OCI-LY7 (cell line): ENCODE results near the gene LAMA3. TPM values are rescaled to one million over a fixed set of nuclear protein-coding genes. Genes with fewer than 3 reads are reported as not detected.

Experiments used
- BruUV-seq: library from RNA; stranded (reverse); fragments of 400-500 nt; replicated peaks from 2 replicates; lab custom pipeline; 2021; lab: Mats Ljungman, UMichigan
- CTCF ChIA-PET: fragments of 300-600 bp; sonication (Branson Sonifier 250); formaldehyde crosslinking; loops from one replicate; lab custom pipeline; 2022; ENCODE audit warnings: antibody characterized with exemption; ENCODE audit not compliant: unreplicated experiment; lab: Charles Lee
- POLR2A ChIA-PET: fragments of 300-600 bp; sonication (Branson Sonifier 250); formaldehyde crosslinking; loops from one replicate; lab custom pipeline; 2022; ENCODE audit warnings: antibody characterized with exemption; lab: Charles Lee
- DNase-seq: peaks from one replicate; pipeline ENCODE4 v3.0.0-alpha.2; 2015; ENCODE audit warnings: low spot score
- H2AFZ ChIP-seq: fragments of 200-600 bp; sonication (generic), shearing (Covaris generic); 2 replicates; pipeline ENCODE4 v1.6.1; 2014; ENCODE audit warnings: mild to moderate bottlenecking, antibody characterized with exemption, low read length, moderate library complexity
- H3K27ac ChIP-seq: fragments of 200-600 bp; sonication (generic); 2 replicates; pipeline ENCODE4 v1.5.1; 2014; ENCODE audit warnings: mixed run types, low read depth, mild to moderate bottlenecking, moderate library complexity, low read length, inconsistent platforms; ENCODE audit not compliant: poor library complexity, severe bottlenecking
- H3K36me3 ChIP-seq: fragments of 200-600 bp; sonication (generic); 2 replicates; pipeline ENCODE4 v1.6.1; 2014; ENCODE audit warnings: mild to moderate bottlenecking, antibody characterized with exemption, low read length, moderate library complexity, mixed read lengths; ENCODE audit not compliant: insufficient read depth
- H3K4me1 ChIP-seq: fragments of 200-600 bp; sonication (generic); 2 replicates; pipeline ENCODE4 v1.5.1; 2014; ENCODE audit warnings: mild to moderate bottlenecking, low read length; ENCODE audit not compliant: insufficient read depth, poor library complexity, severe bottlenecking
- H3K4me2 ChIP-seq: fragments of 200-600 bp; sonication (generic); 2 replicates; pipeline ENCODE4 v1.6.1; 2014; ENCODE audit warnings: mild to moderate bottlenecking, low read length
- H3K4me3 ChIP-seq: fragments of 200-600 bp; sonication (generic); 2 replicates; pipeline ENCODE4 v1.5.1; 2014; ENCODE audit warnings: mild to moderate bottlenecking, low read depth, low read length; ENCODE audit not compliant: poor library complexity, severe bottlenecking
- H3K79me2 ChIP-seq: fragments of 200-600 bp; sonication (generic); 2 replicates; pipeline ENCODE4 v1.6.1; 2016; ENCODE audit warnings: low read depth, mild to moderate bottlenecking, low read length, moderate library complexity, mixed read lengths; ENCODE audit not compliant: insufficient read depth
- H3K9me2 ChIP-seq: fragments of 200-600 bp; sonication (generic); 2 replicates; pipeline ENCODE4 v1.6.1; 2016; ENCODE audit warnings: mild to moderate bottlenecking, low read length, mixed read lengths; ENCODE audit not compliant: insufficient read depth
- H3K9me3 ChIP-seq: fragments of 200-600 bp; sonication (generic); 2 replicates; pipeline ENCODE4 v1.6.1; 2014; ENCODE audit warnings: mild to moderate bottlenecking, mixed run types, low read length, mixed read lengths
- H4K20me1 ChIP-seq: fragments of 200-600 bp; sonication (generic); 2 replicates; pipeline ENCODE4 v1.6.1; 2014; ENCODE audit warnings: mild to moderate bottlenecking, antibody characterized with exemption, low read length, moderate library complexity, mixed read lengths; ENCODE audit not compliant: insufficient read depth
- CTCF ChIP-seq: fragments of 200-600 bp; sonication (generic); conservative IDR thresholded peaks from 2 replicates; pipeline ENCODE4 v1.5.1; 2014; ENCODE audit warnings: mild to moderate bottlenecking, antibody characterized with exemption, low read length, moderate library complexity, mixed read lengths
- EZH2phosphoT487 ChIP-seq: fragments of 200-600 bp; sonication (generic); IDR thresholded peaks from 2 replicates; pipeline ENCODE4 v1.6.1; 2018; ENCODE audit warnings: low read depth, borderline replicate concordance, mild to moderate bottlenecking, mixed run types, antibody characterized with exemption, low read length, moderate library complexity, mixed read lengths
- intact Hi-C: fragments of 100-400 bp; cut with micrococcal nuclease; formaldehyde crosslinking; loops from one replicate; pipeline ENCODE4 v1.10.0; 2022; ENCODE audit not compliant: unreplicated experiment
- total RNA-seq, 2 experiments: library from RNA; depleted of rRNA in 1 of 2; stranded (reverse); fragments of >200 nt in 1 of 2; shearing (Covaris generic) in 1 of 2; gene quantifications; 2 replicates each; pipeline ENCODE4 v1.2.3, GENCODE V29; 2014 to 2022

Gene LAMA3
- total RNA-seq, 2 experiments from 2014 or later: 0.16 to 1.6 TPM

DNA sequence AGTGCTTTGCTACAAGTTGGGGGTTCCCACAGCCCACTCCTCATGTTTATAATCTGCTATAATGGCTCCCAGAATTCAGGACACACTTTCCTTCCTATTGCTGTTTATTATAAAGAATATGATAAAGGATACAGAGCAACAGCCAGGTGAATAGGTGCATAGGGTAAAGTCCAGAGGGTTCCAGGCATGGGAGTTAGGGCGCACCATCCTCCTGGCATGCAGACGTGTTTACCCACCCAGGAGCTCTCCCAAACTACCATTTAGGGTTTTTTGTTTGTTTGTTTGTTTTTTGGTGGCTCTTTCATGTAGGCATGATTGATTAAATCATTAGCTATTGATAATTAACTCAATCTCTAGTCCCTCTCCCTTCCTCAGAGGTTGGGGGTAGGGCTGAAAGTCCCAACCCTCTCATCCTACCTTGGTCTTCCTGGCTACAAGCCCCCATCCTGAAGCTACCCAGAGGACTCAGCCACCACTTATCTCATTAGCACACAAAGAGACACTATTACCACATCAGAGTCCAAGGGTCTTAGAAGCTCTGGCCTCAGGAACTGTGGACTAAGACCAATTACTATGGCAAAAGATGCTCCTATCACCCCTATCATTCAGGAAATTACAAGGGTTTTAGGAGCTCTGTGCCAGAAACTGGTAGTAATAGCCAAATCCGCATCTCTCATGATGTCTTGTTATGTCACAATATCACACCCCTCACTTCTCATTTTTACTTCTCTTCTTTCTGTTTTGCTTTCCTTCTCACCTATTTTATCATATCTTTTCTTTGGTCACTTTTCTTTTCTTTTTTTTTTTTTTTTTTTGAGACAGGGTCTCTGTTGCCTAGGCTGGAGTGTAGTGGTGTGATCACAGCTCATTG lies 170.4 kb downstream of the LAMA3 start:
- Histone ChIP-seq H3K27ac (no peak overlapping the region), H3K4me2 (no peak overlapping the region), H4K20me1 (no peaks in the 10 kb centered on the region), H3K36me3 (no peaks in the 10 kb centered on the region; the same call in 1 of the 2 replicates), H3K9me2 (no peaks in the 10 kb centered on the region), H3K4me3 (no peak overlapping the region), H2AFZ (no peak overlapping the region), H3K9me3 (peaks cover 5% of the 10 kb centered on the region; the same call in 1 of the 2 replicates), H3K79me2 (no peaks in the 10 kb centered on the region), H3K4me1 (peaks cover 35% of the 10 kb centered on the region)
- no peak for DNase-seq
- ChIA-PET POLR2A (interaction anchor here (0.6 to 1.0 kb wide), 4 partner anchors 9 to 156 kb away, joined by 3 to 6 read pairs (median 4); no protein-coding TSS in a partner anchor), CTCF (interaction anchor here (0.6 kb wide), 1 partner anchor 1058 kb away, joined by 3 read pairs; no protein-coding TSS in a partner anchor)
- BruUV-seq: no TSS peak
- no peak for TF ChIP-seq CTCF
- no peak for TF ChIP-seq EZH2phosphoT487
- intact Hi-C loops: no loop called here

- TF ChIP-seq CTCF (no peak), EZH2phosphoT487 (no peak)
- no peak for DNase-seq
- H3K36me3 ChIP-seq: no peaks in the 10 kb centered on the region; the same call in 1 of the 2 replicates
- BruUV-seq: no TSS peak
- H3K79me2 ChIP-seq: no peaks in the 10 kb centered on the region
- no peak overlapping the region for H3K27ac ChIP-seq
- peaks cover 51% of the 10 kb centered on the region for H3K4me1 ChIP-seq
- POLR2A ChIA-PET: interaction anchor here (0.7 to 3.1 kb wide), 6 partner anchors 10 to 73 kb away, joined by 3 to 10 read pairs (median 4); no protein-coding TSS in a partner anchor
- intact Hi-C loops: no loop called here
- H3K9me3 ChIP-seq: peaks cover 5% of the 10 kb centered on the region; the same call in 1 of the 2 replicates
- H4K20me1 ChIP-seq: no peaks in the 10 kb centered on the region
- H3K4me3 ChIP-seq: no peak overlapping the region
- H3K9me2 ChIP-seq: no peaks in the 10 kb centered on the region
- CTCF ChIA-PET: interaction anchor here (1.3 kb wide), 1 partner anchor 10 kb away, joined by 7 read pairs; no protein-coding TSS in a partner anchor
- H3K4me2 ChIP-seq: peak overlapping the region; percentile 34
- H2AFZ ChIP-seq: peak overlapping the region; percentile 78; the same call in 1 of the 2 replicates
Observed at GRCh38 chr18:23861326-23861725, 172.1 kb downstream of the LAMA3 start.
